ENCODE measurements around the gene FAF1.
A peak's percentile ranks its signal among the peaks of the same experiment; 100 is the strongest.
"Not testable (repeated sequence)": the region's sequence is repeated elsewhere in the genome, so short reads cannot be mapped to it uniquely, and the experiment has no call there.

Gene FAF1

GRCh38 chr1:50836117-50836516, 124.0 kb downstream of the FAF1 start:
- DNase-seq: no peak

- no peak for DNase-seq
Measured at GRCh38 chr1:50833216-50833615, 126.9 kb downstream of the FAF1 start.

DNA sequence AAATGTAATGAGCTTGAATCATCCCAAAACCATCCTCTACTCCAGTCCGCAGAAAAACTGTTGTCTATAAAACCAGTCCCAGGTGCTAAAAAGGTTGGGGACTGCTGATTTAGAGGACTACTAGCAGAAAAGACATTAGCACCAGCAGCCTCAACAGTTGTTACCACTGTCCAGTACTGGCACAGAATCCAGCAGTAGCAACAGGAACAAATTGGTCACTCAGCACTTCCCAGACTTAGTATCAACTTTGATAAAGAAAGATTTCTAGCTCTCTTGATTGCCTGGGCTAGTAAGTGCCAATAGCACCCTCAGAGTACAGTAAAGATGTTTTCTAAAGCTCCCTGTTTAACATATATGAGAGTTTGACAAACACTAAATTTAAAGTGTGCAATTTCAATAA, 127.9 kb downstream of the FAF1 start:
- no peak for DNase-seq

GRCh38 chr1:50831300-50832061, 128.6 kb downstream of the FAF1 start:
- no peak for DNase-seq

DNA sequence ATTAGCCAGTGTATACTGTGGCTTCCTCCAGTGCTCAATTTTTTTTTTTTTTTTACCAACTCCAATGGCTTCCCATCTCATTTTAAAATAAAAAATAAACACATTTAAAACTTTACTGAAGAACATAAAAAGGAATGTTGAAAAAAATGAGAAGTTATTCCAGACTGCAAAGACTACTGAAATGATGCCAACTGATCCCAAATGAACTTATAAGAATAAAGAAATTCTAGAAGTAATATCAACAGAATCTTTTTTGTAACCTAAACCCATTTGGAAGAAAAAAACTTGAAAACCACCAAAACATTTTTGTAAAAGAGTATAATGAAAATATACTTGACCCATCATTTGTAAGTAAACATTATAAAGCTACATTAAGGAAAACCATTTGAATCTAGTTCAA, 129.4 kb downstream of the FAF1 start:
- no peak for DNase-seq

GRCh38 chr1:50829014-50829958, 130.8 kb downstream of the FAF1 start:
- DNase-seq: no peak

GRCh38 chr1:50827546-50827945, 132.5 kb downstream of the FAF1 start:
- DNase-seq: no peak

DNA sequence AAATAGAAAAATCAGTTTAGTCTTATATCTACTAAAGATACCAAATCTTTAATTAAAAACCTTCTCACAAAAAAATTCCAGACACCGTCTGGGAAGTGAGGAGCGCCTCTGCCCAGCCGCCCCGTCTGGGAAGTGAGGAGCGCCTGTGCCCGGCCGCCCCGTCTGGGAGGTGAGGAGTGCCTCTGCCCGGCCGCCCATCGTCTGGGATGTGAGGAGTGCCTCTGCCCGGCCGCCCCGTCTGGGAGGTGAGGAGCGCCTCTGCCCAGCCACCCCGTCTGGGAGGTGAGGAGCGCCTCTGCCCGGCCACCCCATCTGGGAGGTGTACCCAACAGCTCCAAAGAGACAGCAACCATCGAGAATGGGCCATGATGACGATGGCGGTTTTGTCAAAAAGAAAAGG, 133.3 kb downstream of the FAF1 start:
- DNase-seq: not testable (repeated sequence)

DNA sequence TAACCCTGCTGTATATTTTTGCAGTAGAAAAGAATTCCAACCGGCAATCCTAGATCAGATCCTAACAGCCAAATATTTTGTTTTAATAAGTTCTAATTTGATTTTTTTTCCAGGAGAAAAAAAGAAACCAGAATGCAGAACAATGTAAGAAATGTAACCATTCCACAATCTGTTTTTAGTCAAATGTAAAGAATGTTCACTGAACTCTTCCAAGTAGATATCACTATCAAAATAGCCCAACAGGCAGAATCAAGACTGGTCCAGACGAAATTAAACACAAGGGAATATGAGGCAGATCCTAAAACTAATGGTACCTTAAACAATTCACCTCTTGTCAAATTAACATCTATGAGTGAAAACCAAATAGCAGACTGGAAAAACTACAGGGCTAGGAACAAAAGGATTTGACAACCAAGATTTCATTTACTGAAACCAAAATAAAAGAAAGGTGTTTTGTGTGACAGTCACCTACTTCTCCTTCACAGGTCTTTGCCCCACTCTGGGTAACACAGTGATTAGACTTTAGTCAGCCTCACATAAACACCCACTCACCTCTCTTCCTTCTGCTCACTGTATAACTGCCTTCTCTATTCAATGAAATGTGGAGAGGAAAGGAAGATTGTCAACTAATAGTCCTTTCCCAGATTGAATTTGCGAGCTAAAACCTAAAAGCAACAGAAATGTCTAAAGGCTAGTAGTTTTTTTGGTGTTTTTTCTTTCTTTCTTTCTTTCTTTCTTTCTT, 137.9 kb downstream of the FAF1 start:
- DNase-seq: no peak

GRCh38 chr1:50820545-50820944, 139.5 kb downstream of the FAF1 start:
- no peak for DNase-seq

DNA sequence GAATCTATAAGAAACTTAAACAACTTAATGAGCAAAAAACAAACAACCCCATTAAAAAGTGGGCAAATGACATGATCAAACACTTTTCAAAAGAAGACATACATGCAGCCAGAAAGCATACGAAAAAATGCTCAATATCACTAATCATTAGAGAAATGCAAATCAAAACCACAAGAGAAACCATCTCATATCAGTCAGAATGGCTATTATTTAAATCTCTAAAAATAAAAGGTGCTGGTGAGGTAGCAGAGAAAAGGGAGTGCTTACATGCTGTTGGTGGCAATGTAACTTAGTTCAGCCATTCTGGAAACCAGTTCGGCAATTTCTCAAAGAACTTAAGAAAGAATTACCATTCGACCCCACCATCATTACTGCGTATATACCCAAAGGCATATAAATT, 147.7 kb downstream of the FAF1 start:
- no peak for DNase-seq

- peak; percentile 26 for DNase-seq
Measured at GRCh38 chr1:50808296-50808695, 151.8 kb downstream of the FAF1 start.

DNA sequence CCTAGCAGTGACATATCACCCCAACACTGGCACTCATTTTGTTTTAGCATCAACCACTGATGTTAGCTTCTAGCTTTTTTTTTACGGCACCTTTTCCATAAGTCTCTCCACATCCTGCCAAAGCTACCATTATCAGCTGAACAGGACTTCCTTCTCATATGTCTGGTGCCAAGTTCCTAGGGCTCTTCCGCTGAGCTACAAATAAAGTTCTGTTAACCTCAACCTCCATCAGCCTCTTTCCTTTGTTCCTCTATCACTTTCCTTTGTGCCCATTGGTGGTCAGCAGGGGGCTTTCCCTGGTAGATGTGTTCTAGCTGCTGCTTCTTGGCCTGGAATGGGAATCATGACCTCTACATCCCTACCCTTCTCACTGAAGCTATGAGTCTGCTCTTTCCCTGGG, 163.8 kb downstream of the FAF1 start:
- no peak for DNase-seq

GRCh38 chr1:50793521-50793920, 166.5 kb downstream of the FAF1 start:
- DNase-seq: no peak

DNA sequence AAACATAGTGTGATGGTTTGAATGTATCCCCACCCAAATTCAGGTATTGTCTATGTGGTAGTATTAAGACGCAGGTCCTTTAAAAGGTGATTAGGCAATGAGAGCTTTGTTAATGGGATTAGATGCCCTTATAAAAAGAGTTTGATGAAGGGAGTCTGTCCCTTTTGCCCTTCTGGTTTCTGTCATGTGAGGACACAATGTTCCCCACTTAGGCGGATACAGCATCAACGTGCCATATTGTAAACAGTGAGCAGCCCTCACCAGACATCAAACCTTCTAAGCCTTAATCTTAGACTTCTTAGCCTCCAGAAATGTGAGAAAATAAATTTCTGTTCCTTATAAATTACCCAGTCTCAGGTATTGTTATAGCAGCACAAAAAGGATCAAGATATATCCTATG, 172.8 kb downstream of the FAF1 start:
- DNase-seq: no peak

DNA sequence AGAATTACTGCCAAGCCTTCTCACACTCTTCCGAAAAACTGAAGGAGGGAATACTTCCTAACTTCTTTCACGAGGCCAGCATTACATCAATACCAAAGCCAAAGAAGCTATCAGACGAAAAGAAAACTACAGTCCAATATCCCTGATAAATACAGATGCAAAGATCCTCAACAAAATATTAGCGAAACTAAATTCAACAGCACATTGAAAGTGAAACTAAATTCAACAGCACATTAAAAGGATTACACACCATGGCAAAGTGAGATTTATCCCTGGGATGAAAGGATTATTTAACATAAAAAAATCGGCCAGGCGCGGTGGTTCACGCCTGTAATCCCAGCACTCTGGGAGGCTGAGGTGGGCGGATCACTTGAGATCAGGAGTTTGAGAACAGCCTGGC, 176.8 kb downstream of the FAF1 start:
- DNase-seq: no peak

DNA sequence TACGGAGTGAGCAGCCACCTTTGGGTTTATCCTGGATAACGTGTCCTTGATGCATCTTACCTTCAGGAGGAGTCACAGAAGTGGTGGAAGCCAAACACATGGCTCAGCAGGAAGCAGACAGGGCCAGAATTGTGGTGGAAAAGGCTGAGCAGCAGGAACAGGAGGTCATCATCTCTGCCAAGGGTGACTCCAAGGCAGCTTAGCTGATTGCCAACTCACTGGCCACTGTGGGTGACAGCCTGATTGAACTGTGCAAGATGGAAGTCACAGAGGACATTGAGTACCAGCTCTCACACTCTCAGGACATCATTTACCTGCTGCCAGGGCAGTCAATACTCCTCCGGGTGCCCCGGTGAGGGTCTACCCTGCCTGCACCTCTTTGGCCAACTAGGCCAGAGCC, 179.3 kb downstream of the FAF1 start:
- no peak for DNase-seq

DNA sequence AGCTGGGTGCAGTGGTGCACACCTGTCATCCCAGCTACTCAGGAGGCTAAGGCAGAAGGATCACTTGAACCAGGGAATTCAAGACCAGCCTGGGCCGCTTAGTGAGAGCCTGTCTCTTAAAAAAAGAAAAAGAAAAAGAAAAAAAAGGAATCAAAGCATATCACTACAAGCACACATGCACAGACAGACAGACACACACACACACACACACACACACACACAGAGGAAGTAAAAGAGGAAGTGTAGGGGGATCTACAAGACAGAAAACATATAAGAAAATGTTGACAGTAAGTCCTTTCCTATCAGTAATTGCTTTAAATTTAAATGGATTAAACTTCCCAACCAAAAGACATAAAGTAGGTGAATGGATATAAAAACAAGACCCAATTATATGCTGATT, 180.3 kb downstream of the FAF1 start:
- DNase-seq: no peak

GRCh38 chr1:50775740-50776139, 184.3 kb downstream of the FAF1 start:
- no peak for DNase-seq

DNA sequence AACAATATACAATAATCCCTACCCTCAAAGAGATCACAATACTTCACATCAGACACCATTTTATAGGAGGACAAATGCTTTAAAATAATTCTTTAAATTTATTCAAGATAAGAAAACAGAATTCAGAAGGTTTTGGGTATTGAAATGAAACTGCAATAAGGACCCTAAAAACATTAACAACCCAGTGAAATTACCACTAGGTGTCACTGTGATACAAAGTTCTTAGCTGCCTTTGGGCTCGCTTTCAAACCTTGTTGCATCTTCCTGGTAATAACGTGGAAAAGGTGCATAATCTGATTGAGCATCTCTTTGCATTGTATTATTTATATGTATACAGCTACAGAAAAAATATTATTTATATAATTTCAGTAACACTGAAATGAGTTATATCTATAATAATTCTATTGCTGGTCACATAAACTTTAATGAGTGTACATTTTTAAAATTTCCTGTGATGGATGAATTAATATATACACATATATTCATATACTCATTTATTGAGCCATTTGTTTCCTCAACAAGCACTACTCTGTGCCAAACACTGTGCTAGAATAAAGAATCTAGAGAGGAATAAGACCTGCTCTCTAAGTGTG, 185.2 kb downstream of the FAF1 start:
- DNase-seq: peak; percentile 91

DNA sequence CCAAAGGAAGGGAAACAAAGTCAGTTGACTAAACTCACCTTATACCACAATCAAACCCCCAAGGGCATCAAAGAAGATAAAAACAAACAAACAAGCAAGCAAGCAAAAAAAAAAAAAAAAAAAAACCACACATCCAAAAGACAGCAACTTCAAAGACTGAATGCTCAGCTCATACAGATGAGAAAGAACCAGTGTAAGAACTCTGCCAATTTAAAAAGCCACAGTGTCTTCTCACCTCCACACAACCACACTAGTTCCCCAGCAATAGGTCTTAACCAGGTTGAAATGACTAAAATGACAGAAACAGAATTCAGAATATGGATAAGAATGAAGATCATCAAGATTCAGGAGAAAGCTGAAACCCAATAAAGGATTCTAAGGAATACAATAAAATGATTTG, 193.4 kb downstream of the FAF1 start:
- DNase-seq: no peak

GRCh38 chr1:50756543-50756942, 203.5 kb downstream of the FAF1 start:
- not testable (repeated sequence) for DNase-seq

- DNase-seq: not testable (repeated sequence)
Measured at GRCh38 chr1:50754764-50755163, 205.3 kb downstream of the FAF1 start.
